A549 treated with AZD9567 at 1 μM for 4 hours (cell line): ENCODE results near the gene KHDC3L. TPM values are rescaled to one million over a fixed set of nuclear protein-coding genes. Genes with fewer than 3 reads are reported as not detected.

Experiments used
- total RNA-seq: library from RNA; stranded (reverse); fragments of 200-300 nt; extraction: Qiagen RNA extraction; gene quantifications from 5 replicates; pipeline ENCODE4 v1.2.3, GENCODE V29; 2022; ENCODE audit not compliant: insufficient read depth

Gene KHDC3L
- total RNA-seq: not detected in 5 replicates

DNA sequence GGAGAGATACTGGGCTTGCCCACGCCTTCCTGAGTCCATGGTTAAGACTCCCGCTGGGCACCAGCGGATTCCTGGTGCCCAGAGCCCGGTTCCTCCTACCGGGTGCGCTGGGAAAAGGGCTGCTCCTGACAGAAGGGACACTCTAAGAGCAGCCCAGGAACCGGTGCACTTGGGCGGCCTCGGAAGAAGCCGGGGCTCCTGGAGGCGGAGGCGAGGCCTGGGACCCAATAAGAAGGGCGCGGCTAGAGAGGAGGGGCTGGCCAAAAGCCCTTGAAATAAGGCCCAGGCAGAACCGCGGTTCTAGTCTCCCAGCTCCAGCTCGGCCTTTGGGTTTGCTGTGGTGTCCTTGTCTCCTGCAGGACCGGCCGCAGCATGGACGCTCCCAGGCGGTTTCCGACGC, at the start of gene KHDC3L:
KHDC3L (plus strand) TSS at position 301 of the 400 bp plus-strand sequence; CDS start at position 373, 72 bp downstream.

DNA sequence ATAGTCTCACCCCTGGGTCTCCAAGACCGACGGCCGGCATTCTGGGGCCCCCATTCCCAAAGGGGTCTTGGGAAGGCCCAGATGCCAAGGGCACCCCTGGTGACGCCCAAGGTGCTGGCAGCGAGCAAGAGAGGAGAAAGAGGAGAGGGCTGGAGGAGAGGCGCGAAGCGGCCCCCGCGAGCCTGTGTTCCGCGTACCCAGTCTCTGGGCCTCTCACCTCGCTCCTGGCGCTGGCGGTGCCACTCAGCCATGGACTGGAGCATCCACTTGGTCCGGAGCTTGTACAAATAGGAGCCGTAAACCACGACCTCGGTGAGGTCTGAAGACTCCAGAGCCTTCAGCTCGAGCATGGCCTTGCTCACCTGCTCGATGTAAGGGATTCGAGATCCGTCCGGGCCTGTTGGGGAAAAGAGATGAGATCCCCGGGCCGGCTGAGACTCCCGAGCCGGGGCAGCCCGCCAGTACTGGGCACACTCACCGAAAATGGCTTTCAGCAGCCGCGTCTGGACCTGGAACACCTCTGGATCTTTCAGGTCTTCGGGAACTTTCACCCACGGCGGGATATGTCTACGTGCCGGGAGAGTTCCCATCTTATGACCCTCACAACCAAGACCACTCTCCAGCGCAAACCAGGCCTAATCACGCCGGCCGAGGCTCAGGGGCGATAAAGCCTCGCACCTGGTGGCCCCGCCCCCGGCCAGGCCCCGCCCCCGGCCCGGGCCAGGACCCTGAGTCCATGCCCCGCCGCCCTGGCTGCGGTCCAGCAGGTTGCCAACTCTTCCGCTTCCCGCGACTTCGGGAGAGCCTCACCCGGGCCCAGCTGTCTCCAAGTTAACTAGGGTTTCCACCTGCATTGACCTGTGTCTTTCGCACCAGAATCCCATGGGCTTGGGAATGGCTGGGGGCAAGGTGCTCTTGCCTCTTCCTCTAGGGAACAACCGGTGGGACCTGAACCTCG, 8.5 kb upstream of the KHDC3L start, which contains the start of gene DPPA5:
DPPA5 (minus strand) TSS at position 641 of the 958 bp plus-strand sequence; CDS start at position 590, 51 bp downstream.

DNA sequence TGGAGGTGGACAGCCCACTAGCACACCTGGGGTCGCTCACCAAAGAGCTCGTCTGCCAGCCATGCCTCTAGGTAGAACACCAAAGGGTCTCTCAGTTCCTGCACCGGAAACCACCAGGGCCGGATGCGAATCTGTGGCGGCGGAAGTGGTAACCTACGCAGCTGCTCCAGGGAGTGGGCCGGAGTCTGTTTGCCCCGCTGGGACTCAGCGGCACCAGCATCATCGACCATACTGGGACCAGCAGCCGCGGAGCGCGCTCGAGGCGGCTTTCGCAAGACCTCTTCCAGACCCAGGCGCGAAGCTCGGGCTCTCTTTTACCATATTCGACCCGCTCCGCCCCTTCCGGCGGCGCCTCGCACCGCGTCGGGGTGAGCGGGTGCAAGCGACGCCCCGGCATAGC, 7.1 kb downstream of the KHDC3L start, which contains the start of gene OOEP:
OOEP (minus strand) TSS at position 335 of the 400 bp plus-strand sequence; CDS start at position 230, 105 bp downstream.

GRCh38 chr6:73394577-73395354, 32.3 kb downstream of the KHDC3L start, which contains the start of gene DDX43:
DDX43 (plus strand) TSS chr6:73394828; CDS start chr6:73394906, 78 bp downstream.

Other genes with a start within 250 kb of the KHDC3L start
- 0.38 to 0.52 TPM (median 0.38 TPM) in 4 of 5 replicates, not detected in the other for gene KHDC1L, start 137.2 kb upstream of the KHDC3L start, total RNA-seq
- gene KHDC1, start 99.5 kb upstream of the KHDC3L start, total RNA-seq: 3.5 to 4.1 TPM (median 3.7 TPM) in 5 replicates
- not detected in 5 replicates for gene DPPA5, start 8.4 kb upstream of the KHDC3L start, total RNA-seq
- gene OOEP, start 7.2 kb downstream of the KHDC3L start, total RNA-seq: not detected in 5 replicates
- gene DDX43, start 32.2 kb downstream of the KHDC3L start, total RNA-seq: not detected in 5 replicates
- gene CGAS, start 89.6 kb downstream of the KHDC3L start, total RNA-seq: 3.6 to 4.6 TPM (median 4.2 TPM) in 5 replicates
- 9.0 to 12.5 TPM (median 9.8 TPM) in 5 replicates for gene MTO1, start 99.1 kb downstream of the KHDC3L start, total RNA-seq
- gene EEF1A1, start 158.4 kb downstream of the KHDC3L start, total RNA-seq: 7,488 to 8,100 TPM (median 7,636 TPM) in 5 replicates